ENCODE data around the gene ABHD14A. TPM values are rescaled to one million over a fixed set of nuclear protein-coding genes. Genes with fewer than 3 reads are reported as not detected.
A peak's percentile ranks its signal among the peaks of the same experiment; 100 is the strongest.

ABHD14A gene
- total and polyA plus RNA-seq, 2 of the 13 experiments (the other 11 are each of a cell fraction or from before 2014, with no cell fraction given) = 29.5 to 46.9 TPM

DNA sequence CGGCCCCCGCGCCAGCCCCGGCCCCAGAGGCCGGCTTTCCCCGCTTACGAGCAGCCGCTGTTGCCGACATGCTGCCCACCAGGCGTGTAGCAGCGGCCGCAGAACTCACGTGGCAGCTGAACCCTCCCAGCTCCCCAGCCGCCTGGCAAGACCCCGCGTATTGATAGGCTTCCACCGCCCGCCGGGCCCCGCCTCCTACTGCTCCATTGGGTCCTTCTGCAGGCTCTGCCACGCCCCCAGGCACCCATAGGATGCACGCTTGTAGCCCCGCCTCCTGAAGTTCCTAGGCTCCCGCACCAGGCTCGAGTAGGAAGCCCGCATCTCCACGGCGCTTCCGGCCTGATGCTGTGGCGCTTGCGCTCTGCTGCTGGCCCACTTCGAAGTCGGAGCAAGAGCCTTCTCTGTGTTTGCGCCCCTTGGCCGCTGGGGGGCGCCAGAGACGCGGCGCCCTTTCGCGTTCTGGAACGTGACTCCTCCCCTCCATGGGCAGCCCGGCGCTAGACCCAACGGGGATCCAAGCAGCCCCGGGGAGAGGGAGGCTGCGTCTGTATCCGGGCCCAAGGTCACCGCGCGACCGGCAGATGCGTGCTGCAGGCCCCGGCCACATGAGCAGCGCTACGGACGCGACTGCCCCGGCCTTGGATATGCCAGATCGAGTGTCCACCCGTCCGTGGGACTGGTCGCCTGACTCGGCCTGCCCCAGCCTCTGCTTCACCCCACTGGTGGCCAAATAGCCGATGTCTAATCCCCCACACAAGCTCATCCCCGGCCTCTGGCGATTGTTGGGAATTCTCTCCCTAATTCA, 32.9 kb upstream of the ABHD14A start, which contains the start of the genes PARP3 and RRP9 (continued):
- TF ChIP-seq ZNF703 (CRISPR knock-in tag; IDR thresholded peaks at IDR 0.05; ENCODE audit: borderline replicate concordance) (no peak; the same call in 1 of the 2 replicates), ZSCAN22 (CRISPR knock-in tag; IDR thresholded peaks at IDR 0.05) (0 out of 2 replicates have a peak, but pooled peaks have one; percentile 42), ZNF879 (CRISPR knock-in tag; IDR thresholded peaks at IDR 0.05) (peak; percentile 89), ZNF34 (CRISPR knock-in tag; IDR thresholded peaks at IDR 0.05; ENCODE audit: borderline replicate concordance) (no peak), MTA3 (CRISPR knock-in tag; IDR thresholded peaks at IDR 0.05) (no peak), HNF4G (IDR thresholded peaks at IDR 0.05; ENCODE audit: borderline replicate concordance, low read depth, low read length) (peak; percentile 18; the same call in 1 of the 2 replicates), HNF4G (CRISPR knock-in tag; IDR thresholded peaks at IDR 0.05; ENCODE audit: borderline replicate concordance, low read depth) (peak; percentile 83; the same call in 1 of the 2 replicates), TEF (CRISPR knock-in tag; IDR thresholded peaks at IDR 0.05) (no peak), EHMT2 (IDR thresholded peaks at IDR 0.05; ENCODE audit: borderline replicate concordance, low read depth, low read length) (no peak), HIVEP1 (CRISPR knock-in tag; IDR thresholded peaks at IDR 0.05) (peak; percentile 87), TOE1 (CRISPR knock-in tag; IDR thresholded peaks at IDR 0.05) (no peak), LRRFIP1 (CRISPR knock-in tag; conservative IDR thresholded peaks at IDR 0.05) (no peak), TFE3 (CRISPR knock-in tag; IDR thresholded peaks at IDR 0.05) (peak; percentile 80), ZNF777 (CRISPR knock-in tag; IDR thresholded peaks at IDR 0.05) (no peak), RCOR2 (CRISPR knock-in tag; IDR thresholded peaks at IDR 0.05) (peak; percentile 64; the same call in 1 of the 2 replicates), ZNF549 (CRISPR knock-in tag; IDR thresholded peaks at IDR 0.05) (no peak), GTF2F1 (IDR thresholded peaks at IDR 0.05; ENCODE audit: low read length) (no peak), HES4 (CRISPR knock-in tag; IDR thresholded peaks at IDR 0.05; ENCODE audit: borderline replicate concordance) (peak; percentile 91), ZNF335 (CRISPR knock-in tag; IDR thresholded peaks at IDR 0.05) (peak; percentile 55; the same call in 1 of the 2 replicates), ELF1 (CRISPR knock-in tag; IDR thresholded peaks at IDR 0.05) (peak; percentile 97), ZFYVE20 (CRISPR knock-in tag; IDR thresholded peaks at IDR 0.05; ENCODE audit: borderline replicate concordance, low read depth) (0 out of 2 replicates have a peak, but pooled peaks have one; percentile 59)
- TF ChIP-seq, protein P1, sequence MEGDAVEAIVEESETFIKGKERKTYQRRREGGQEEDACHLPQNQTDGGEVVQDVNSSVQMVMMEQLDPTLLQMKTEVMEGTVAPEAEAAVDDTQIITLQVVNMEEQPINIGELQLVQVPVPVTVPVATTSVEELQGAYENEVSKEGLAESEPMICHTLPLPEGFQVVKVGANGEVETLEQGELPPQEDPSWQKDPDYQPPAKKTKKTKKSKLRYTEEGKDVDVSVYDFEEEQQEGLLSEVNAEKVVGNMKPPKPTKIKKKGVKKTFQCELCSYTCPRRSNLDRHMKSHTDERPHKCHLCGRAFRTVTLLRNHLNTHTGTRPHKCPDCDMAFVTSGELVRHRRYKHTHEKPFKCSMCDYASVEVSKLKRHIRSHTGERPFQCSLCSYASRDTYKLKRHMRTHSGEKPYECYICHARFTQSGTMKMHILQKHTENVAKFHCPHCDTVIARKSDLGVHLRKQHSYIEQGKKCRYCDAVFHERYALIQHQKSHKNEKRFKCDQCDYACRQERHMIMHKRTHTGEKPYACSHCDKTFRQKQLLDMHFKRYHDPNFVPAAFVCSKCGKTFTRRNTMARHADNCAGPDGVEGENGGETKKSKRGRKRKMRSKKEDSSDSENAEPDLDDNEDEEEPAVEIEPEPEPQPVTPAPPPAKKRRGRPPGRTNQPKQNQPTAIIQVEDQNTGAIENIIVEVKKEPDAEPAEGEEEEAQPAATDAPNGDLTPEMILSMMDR (CRISPR knock-in tag; IDR thresholded peaks at IDR 0.05) = peak; percentile 100
- TF ChIP-seq, protein P2, sequence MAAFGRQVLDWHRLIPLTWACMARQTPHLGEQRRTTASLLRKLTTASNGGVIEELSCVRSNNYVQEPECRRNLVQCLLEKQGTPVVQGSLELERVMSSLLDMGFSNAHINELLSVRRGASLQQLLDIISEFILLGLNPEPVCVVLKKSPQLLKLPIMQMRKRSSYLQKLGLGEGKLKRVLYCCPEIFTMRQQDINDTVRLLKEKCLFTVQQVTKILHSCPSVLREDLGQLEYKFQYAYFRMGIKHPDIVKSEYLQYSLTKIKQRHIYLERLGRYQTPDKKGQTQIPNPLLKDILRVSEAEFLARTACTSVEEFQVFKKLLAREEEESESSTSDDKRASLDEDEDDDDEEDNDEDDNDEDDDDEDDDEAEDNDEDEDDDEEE (CRISPR knock-in tag; IDR thresholded peaks at IDR 0.05) = peak; percentile 89

All from HepG2 (cell line).